Panc1 (cell line): ENCODE results near the gene RNASE12. TPM values are rescaled to one million over a fixed set of nuclear protein-coding genes. Genes with fewer than 3 reads are reported as not detected.

Source experiments
- ATAC-seq: fragments of 200-7000 bp; cut with Tn5 transposase; 2 replicates; pipeline ENCODE4 v1.9.1; 2020; ENCODE audit warnings: mild to moderate bottlenecking, moderate library complexity
- BruUV-seq: library from RNA; stranded (reverse); fragments of 400-500 nt; replicated peaks from 2 replicates; lab custom pipeline; 2021; lab: Mats Ljungman, UMichigan
- CTCF ChIA-PET: fragments of 300-600 bp; sonication (Branson Sonifier 250); formaldehyde crosslinking; loops from one replicate; lab custom pipeline; 2022; ENCODE audit warnings: antibody characterized with exemption; lab: Charles Lee
- POLR2A ChIA-PET: fragments of 300-600 bp; sonication (Branson Sonifier 250); formaldehyde crosslinking; loops from one replicate; lab custom pipeline; 2022; ENCODE audit warnings: antibody characterized with exemption; lab: Charles Lee
- DNase-seq: peaks from one replicate; pipeline ENCODE4 v3.0.0-alpha.2; 2010; ENCODE audit warnings: low read depth, low spot score
- H3K27ac ChIP-seq: 2 replicates; pipeline ENCODE4 v1.5.1; 2011; ENCODE audit warnings: mild to moderate bottlenecking, low read length, inconsistent platforms
- H3K27me3 ChIP-seq: fragments of 200-500 bp; sonication (Bioruptor generic); 2 replicates; pipeline ENCODE4 v1.6.0; 2014; ENCODE audit warnings: low read length, inconsistent platforms; ENCODE audit not compliant: control insufficient read depth, insufficient read depth
- H3K36me3 ChIP-seq: fragments of 200-500 bp; sonication (Bioruptor generic); 2 replicates; pipeline ENCODE4 v1.5.1; 2014; ENCODE audit warnings: inconsistent platforms, mild to moderate bottlenecking, low read length, moderate library complexity; ENCODE audit not compliant: control insufficient read depth, insufficient read depth
- H3K4me1 ChIP-seq: 2 replicates; pipeline ENCODE4 v1.5.1; 2011; ENCODE audit warnings: inconsistent platforms, mild to moderate bottlenecking, low read length, moderate library complexity; ENCODE audit not compliant: control insufficient read depth, insufficient read depth
- H3K4me3 ChIP-seq, 2 experiments: 2 replicates each; pipeline ENCODE4 v1.5.1; 2011 to 2012; ENCODE audit warnings: low read depth in 2 of 2, low read length in 2 of 2, mild to moderate bottlenecking in 2 of 2, inconsistent platforms in 1 of 2, moderate library complexity in 1 of 2
- H3K9me3 ChIP-seq: fragments of 200-500 bp; sonication (Bioruptor generic); 2 replicates; pipeline ENCODE4 v1.5.1; 2014; ENCODE audit warnings: low read depth, mild to moderate bottlenecking, inconsistent platforms, low read length, moderate library complexity; ENCODE audit not compliant: control insufficient read depth, insufficient read depth
- CTCF ChIP-seq: fragments of 450-650 bp; IDR thresholded peaks from 2 replicates; pipeline ENCODE4 v1.5.1; 2017; ENCODE audit warnings: mild to moderate bottlenecking
- POLR2AphosphoS5 ChIP-seq: IDR thresholded peaks from 2 replicates; pipeline ENCODE4 v1.6.1; 2012; ENCODE audit warnings: mild to moderate bottlenecking, low read depth, low read length, moderate library complexity
- REST ChIP-seq, 2 experiments: IDR thresholded peaks; 2 replicates each; pipeline ENCODE4 v1.6.1; 2011 to 2012; ENCODE audit warnings: low read depth in 2 of 2, control low read depth in 1 of 2, low read length in 1 of 2, mild to moderate bottlenecking in 1 of 2, moderate library complexity in 1 of 2; ENCODE audit not compliant: insufficient read depth in 1 of 2
- SIN3A ChIP-seq: IDR thresholded peaks from 2 replicates; pipeline ENCODE4 v1.6.1; 2012; ENCODE audit warnings: low read depth, mild to moderate bottlenecking, low read length, moderate library complexity, borderline replicate concordance; ENCODE audit not compliant: insufficient read depth
- TCF7L2 ChIP-seq: IDR thresholded peaks from 2 replicates; pipeline ENCODE4 v1.6.1; 2011; ENCODE audit warnings: mild to moderate bottlenecking, low read depth, low read length, inconsistent platforms
- in situ Hi-C: cut with HindIII; loops from 2 replicates; pipeline ENCODE4 v1.10.0; 2016; ENCODE audit warnings: low sequenced_read_pairs, low pct_unique_long_range_greater_than_20kb
- intact Hi-C: fragments of 100-400 bp; cut with micrococcal nuclease; formaldehyde crosslinking; loops from one replicate; pipeline ENCODE4 v1.10.0; 2022; ENCODE audit not compliant: unreplicated experiment
- total RNA-seq: library from RNA; stranded (reverse); gene quantifications from one replicate; pipeline ENCODE4 v1.2.1, GENCODE V29; 2021; ENCODE audit not compliant: unreplicated experiment

Gene RNASE12
- total RNA-seq, 1 experiment from 2014 or later, result not detected

DNA sequence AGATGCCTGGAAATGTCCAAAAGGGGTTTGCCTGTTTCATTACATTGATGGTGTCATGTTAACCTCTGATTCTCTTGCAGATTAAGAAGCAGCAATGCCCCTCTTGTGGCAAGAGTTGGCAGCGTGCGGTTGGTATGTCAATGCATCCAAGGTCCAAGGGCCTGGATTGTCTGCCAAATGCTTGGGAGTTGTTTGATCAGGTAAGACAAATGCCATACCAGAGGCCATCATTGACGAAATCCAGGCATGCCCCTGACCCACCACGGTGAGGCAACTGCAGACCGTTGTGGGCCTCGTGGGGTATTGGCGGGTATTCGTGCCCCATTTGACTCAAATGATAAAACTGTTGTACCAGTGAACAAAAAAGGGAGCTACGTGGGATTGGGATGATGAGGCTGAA, 11.4 kb upstream of the RNASE12 start:
- Histone ChIP-seq H3K4me1 (no peaks in the 10 kb centered on the region), H3K9me3 (no peaks in the 10 kb centered on the region), H3K27ac (no peak overlapping the region), H3K4me3 (no peak overlapping the region), H3K36me3 (no peaks in the 10 kb centered on the region), H3K27me3 (no peaks in the 10 kb centered on the region)
- in situ Hi-C loops, result no loop called here
- intact Hi-C loops, result no loop called here
- no peak for TF ChIP-seq SIN3A
- TF ChIP-seq TCF7L2, result no peak
- TF ChIP-seq REST (IDR thresholded peaks at IDR 0.05; ENCODE audit: insufficient read depth in 1 of 2, low read depth in 2 of 2, low read length in 1 of 2), result no peak
- no peak for TF ChIP-seq CTCF
- no peak for TF ChIP-seq POLR2AphosphoS5
- no TSS peak for BruUV-seq
- CTCF ChIA-PET, result interaction anchor here (0.6 kb wide), 1 partner anchor 60 kb away, joined by 6 read pairs; no protein-coding TSS in a partner anchor
- no peak for ATAC-seq
- POLR2A ChIA-PET, result no interaction called here
- no peak for DNase-seq

DNA sequence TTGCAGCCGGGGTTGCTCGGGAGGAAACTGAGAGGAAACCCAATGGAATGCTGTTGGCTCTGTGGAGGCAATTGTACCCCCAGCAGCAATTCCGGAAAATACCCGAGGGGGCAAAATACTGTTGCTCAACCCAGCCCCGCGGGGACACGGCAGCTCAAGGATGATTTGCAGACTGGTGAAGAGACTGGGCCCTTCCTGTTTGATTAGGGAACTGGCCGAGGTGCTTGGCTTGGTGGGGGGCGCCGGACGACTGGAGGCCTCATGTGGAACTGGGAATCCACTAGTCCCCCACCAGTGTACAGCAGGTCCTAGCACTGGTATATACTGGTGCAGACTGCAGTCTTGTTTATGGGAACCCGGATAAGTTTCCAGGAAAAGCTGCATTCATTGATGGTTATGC, 10.3 kb upstream of the RNASE12 start:
- Histone ChIP-seq H3K9me3 (no peaks in the 10 kb centered on the region), H3K27ac (no peak overlapping the region), H3K4me3 (no peak overlapping the region), H3K36me3 (no peaks in the 10 kb centered on the region), H3K4me1 (no peaks in the 10 kb centered on the region), H3K27me3 (no peaks in the 10 kb centered on the region)
- intact Hi-C loops, result no loop called here
- no peak for DNase-seq
- ChIA-PET CTCF (no interaction called here), POLR2A (no interaction called here)
- no peak for ATAC-seq
- no TSS peak for BruUV-seq
- in situ Hi-C loops, result no loop called here
- TF ChIP-seq POLR2AphosphoS5 (no peak), SIN3A (no peak), CTCF (no peak), REST (IDR thresholded peaks at IDR 0.05; ENCODE audit: insufficient read depth in 1 of 2, low read depth in 2 of 2, low read length in 1 of 2) (no peak), TCF7L2 (no peak)
